ENCODE results near the gene PLET1. TPM values are rescaled to one million over a fixed set of nuclear protein-coding genes. Genes with fewer than 3 reads are reported as not detected.
A peak's percentile ranks its signal among the peaks of the same experiment; 100 is the strongest.

Gene PLET1
- total and polyA plus RNA-seq, 7 donors, result 0.60 TPM; not detected in 6

DNA sequence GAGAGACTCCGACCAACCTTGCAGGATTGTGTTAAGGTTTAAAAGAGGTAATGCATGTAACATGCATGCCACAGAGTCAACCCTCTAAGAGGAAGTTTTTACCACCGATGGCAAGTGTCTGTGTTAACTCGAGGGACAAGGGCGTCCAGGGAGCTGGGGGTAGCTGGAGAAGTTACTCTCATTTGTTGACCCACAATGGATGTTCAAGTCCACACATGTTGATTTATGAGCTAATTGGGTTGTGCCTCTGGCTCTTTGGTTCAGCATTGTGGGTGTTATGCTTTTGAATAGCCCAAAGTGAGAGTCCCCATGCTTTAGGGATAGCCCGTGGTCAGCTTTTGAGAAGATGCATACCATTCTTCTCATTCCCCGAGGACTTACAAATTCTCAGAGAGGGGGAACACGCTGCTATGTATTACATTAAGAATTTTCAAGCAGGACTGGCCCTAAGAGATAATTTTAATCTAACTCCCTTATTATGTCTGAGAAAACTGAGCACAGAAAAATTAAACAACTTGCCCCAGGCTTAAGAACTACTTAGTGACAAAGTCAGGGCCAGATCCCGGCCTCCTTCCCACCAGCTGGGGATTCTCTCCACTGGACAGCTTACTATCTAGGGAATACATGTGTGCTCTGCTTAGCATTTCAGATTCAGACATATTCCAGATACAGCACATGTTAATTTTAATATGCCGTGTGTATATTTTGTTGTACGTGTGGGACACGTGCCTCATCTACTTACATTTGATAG is 5.2 kb upstream of the PLET1 start:
- Histone ChIP-seq H3K9me3 (no peaks in the 10 kb centered on the region), H3K27ac (peak overlapping the region in 3 of 4 donors; percentile 5 to 64 (median 64)), H3K27me3 (no peaks in the 10 kb centered on the region), H3K4me3 (no peak overlapping the region), H3K4me1 (peaks cover 0 to 25% (median 18%) of the 10 kb centered on the region in 4 donors), H3K36me3 (no peaks in the 10 kb centered on the region)
- WGBS, 2 donors, result 57 to 90% methylated on average over 11 of the region's 11 CpGs
- peak; percentile 68 to 94 (median 90) for TF ChIP-seq POLR2AphosphoS5 (IDR thresholded peaks at IDR 0.05)
- no peak for TF ChIP-seq POLR2A (IDR thresholded peaks at IDR 0.05)
- TF ChIP-seq EP300 (IDR thresholded peaks at IDR 0.05), result peak in 1 of 4 donors; percentile 51
- TF ChIP-seq, protein P1, sequence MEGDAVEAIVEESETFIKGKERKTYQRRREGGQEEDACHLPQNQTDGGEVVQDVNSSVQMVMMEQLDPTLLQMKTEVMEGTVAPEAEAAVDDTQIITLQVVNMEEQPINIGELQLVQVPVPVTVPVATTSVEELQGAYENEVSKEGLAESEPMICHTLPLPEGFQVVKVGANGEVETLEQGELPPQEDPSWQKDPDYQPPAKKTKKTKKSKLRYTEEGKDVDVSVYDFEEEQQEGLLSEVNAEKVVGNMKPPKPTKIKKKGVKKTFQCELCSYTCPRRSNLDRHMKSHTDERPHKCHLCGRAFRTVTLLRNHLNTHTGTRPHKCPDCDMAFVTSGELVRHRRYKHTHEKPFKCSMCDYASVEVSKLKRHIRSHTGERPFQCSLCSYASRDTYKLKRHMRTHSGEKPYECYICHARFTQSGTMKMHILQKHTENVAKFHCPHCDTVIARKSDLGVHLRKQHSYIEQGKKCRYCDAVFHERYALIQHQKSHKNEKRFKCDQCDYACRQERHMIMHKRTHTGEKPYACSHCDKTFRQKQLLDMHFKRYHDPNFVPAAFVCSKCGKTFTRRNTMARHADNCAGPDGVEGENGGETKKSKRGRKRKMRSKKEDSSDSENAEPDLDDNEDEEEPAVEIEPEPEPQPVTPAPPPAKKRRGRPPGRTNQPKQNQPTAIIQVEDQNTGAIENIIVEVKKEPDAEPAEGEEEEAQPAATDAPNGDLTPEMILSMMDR (IDR thresholded peaks at IDR 0.05), result no peak
- intact Hi-C loops (cut with DNase I), result no loop called here
- peak; percentile 81 for DNase-seq

- Histone ChIP-seq H3K4me3 (no peak overlapping the region), H3K36me3 (no peaks in the 10 kb centered on the region), H3K4me1 (no peaks in the 10 kb centered on the region), H3K27me3 (no peaks in the 10 kb centered on the region), H3K9me3 (no peaks in the 10 kb centered on the region), H3K27ac (no peak overlapping the region)
- DNase-seq, result no peak
- intact Hi-C loops (cut with DNase I), result no loop called here
- 59 to 72% methylated on average over 15 of the region's 15 CpGs for WGBS, 2 donors
- TF ChIP-seq EP300 (IDR thresholded peaks at IDR 0.05) (no peak), POLR2AphosphoS5 (IDR thresholded peaks at IDR 0.05) (no peak), POLR2A (IDR thresholded peaks at IDR 0.05) (no peak)
- TF ChIP-seq, protein P1 (IDR thresholded peaks at IDR 0.05), result no peak
Observed at GRCh38 chr11:112255067-112255720, 5.5 kb downstream of the PLET1 start.

GRCh38 chr11:112253605-112254242 is 6.9 kb downstream of the PLET1 start:
- TF ChIP-seq POLR2AphosphoS5 (IDR thresholded peaks at IDR 0.05) (no peak), EP300 (IDR thresholded peaks at IDR 0.05) (no peak), POLR2A (IDR thresholded peaks at IDR 0.05) (no peak)
- TF ChIP-seq, protein P1 (IDR thresholded peaks at IDR 0.05), result no peak
- H3K9me3 ChIP-seq, result no peaks in the 10 kb centered on the region
- H3K36me3 ChIP-seq, result no peaks in the 10 kb centered on the region
- no peak for DNase-seq
- no peak overlapping the region for H3K4me3 ChIP-seq
- H3K27ac ChIP-seq, result no peak overlapping the region
- H3K4me1 ChIP-seq, result no peaks in the 10 kb centered on the region
- no peaks in the 10 kb centered on the region for H3K27me3 ChIP-seq
- 95 to 96% methylated on average over 3 of the region's 3 CpGs for WGBS, 2 donors
- intact Hi-C loops (cut with DNase I), result no loop called here

GRCh38 chr11:112249871-112250610 is 10.6 kb downstream of the PLET1 start:
- TF ChIP-seq EP300 (IDR thresholded peaks at IDR 0.05) (no peak), POLR2A (IDR thresholded peaks at IDR 0.05) (no peak), POLR2AphosphoS5 (IDR thresholded peaks at IDR 0.05) (no peak)
- TF ChIP-seq, protein P1 (IDR thresholded peaks at IDR 0.05), result no peak
- Histone ChIP-seq H3K4me3 (no peak overlapping the region), H3K36me3 (no peaks in the 10 kb centered on the region), H3K4me1 (no peaks in the 10 kb centered on the region), H3K9me3 (no peaks in the 10 kb centered on the region), H3K27me3 (no peaks in the 10 kb centered on the region), H3K27ac (no peak overlapping the region)
- DNase-seq, result no peak
- 85 to 86% methylated on average over 8 of the region's 8 CpGs for WGBS, 2 donors
- intact Hi-C loops (cut with DNase I), result no loop called here
